Stimulated activated CD8-positive, alpha-beta memory T cell treated with anti-CD3 and anti-CD28 coated beads, Interleukin-12 subunit alpha, Interleukin-12 subunit beta, amount 100 ng/mL, for 1 hour (primary cell): ENCODE measurements around the gene HTT-AS.
"Not testable (repeated sequence)": the region's sequence is repeated elsewhere in the genome, so short reads cannot be mapped to it uniquely, and the experiment has no call there.

Experiments used
- DNase-seq: peaks from one replicate; pipeline ENCODE4 v3.0.0-alpha.2; 2020; ENCODE audit warnings: low read depth

HTT-AS gene

GRCh38 chr4:3074078-3074845 lies at the start of gene HTT-AS, which contains the start of gene HTT:
HTT-AS (minus strand) TSS chr4:3074538.
HTT (plus strand) TSS chr4:3074681; CDS start chr4:3074826, 145 bp downstream.
- DNase-seq, result peak; percentile 92

GRCh38 chr4:3123181-3123671 lies 48.9 kb upstream of the HTT-AS start:
- DNase-seq, result no peak

- no peak for DNase-seq
Observed at GRCh38 chr4:3122081-3122563, 47.8 kb upstream of the HTT-AS start.

GRCh38 chr4:3121596-3121995 lies 47.3 kb upstream of the HTT-AS start:
- no peak for DNase-seq

- DNase-seq, result no peak
Observed at GRCh38 chr4:3121110-3121509, 46.8 kb upstream of the HTT-AS start.

- no peak for DNase-seq
Observed at GRCh38 chr4:3119464-3119863, 45.1 kb upstream of the HTT-AS start.

- DNase-seq, result no peak
Observed at GRCh38 chr4:3118312-3118711, 44.0 kb upstream of the HTT-AS start.

- no peak for DNase-seq
Observed at GRCh38 chr4:3116955-3117354, 42.6 kb upstream of the HTT-AS start.

- DNase-seq, result no peak
Observed at GRCh38 chr4:3115637-3116270, 41.4 kb upstream of the HTT-AS start.

- DNase-seq, result no peak
Observed at GRCh38 chr4:3114377-3114776, 40.0 kb upstream of the HTT-AS start.

GRCh38 chr4:3112609-3113469 lies 38.5 kb upstream of the HTT-AS start:
- DNase-seq, result no peak

- no peak for DNase-seq
Observed at GRCh38 chr4:3112201-3112600, 37.9 kb upstream of the HTT-AS start.

GRCh38 chr4:3111461-3111860 lies 37.1 kb upstream of the HTT-AS start:
- no peak for DNase-seq

GRCh38 chr4:3108211-3108610 lies 33.9 kb upstream of the HTT-AS start:
- no peak for DNase-seq

GRCh38 chr4:3107691-3108121 lies 33.4 kb upstream of the HTT-AS start:
- DNase-seq, result no peak

GRCh38 chr4:3107271-3107670 lies 32.9 kb upstream of the HTT-AS start:
- no peak for DNase-seq

- DNase-seq, result peak; percentile 81
Observed at GRCh38 chr4:3106339-3107186, 32.2 kb upstream of the HTT-AS start.

- DNase-seq, result no peak
Observed at GRCh38 chr4:3098346-3098745, 24.0 kb upstream of the HTT-AS start.

GRCh38 chr4:3096202-3096601 lies 21.9 kb upstream of the HTT-AS start:
- DNase-seq, result no peak

- DNase-seq, result not testable (repeated sequence)
Observed at GRCh38 chr4:3094701-3095100, 20.4 kb upstream of the HTT-AS start.

- DNase-seq, result no peak
Observed at GRCh38 chr4:3091464-3091863, 17.1 kb upstream of the HTT-AS start.
